Left ventricle myocardium inferior (tissue), 1 donor: ENCODE data around the gene CBY2. TPM values are rescaled to one million over a fixed set of nuclear protein-coding genes. Genes with fewer than 3 reads are reported as not detected.

Source experiments
- DNase-seq: peaks from one replicate; pipeline ENCODE4 v3.0.0-alpha.2; 2020
- H3K27ac ChIP-seq: fragments of 200-600 bp; replicated peaks from 2 replicates; pipeline ENCODE4 v1.8.0; 2021
- H3K27me3 ChIP-seq: fragments of 200-600 bp; 2 replicates; pipeline ENCODE4 v1.8.0; 2021; ENCODE audit warnings: low read depth
- H3K36me3 ChIP-seq: fragments of 200-600 bp; 2 replicates; pipeline ENCODE4 v1.8.0; 2021
- H3K4me1 ChIP-seq: fragments of 200-600 bp; 2 replicates; pipeline ENCODE4 v1.8.0; 2021
- H3K4me3 ChIP-seq: fragments of 200-600 bp; 2 replicates; pipeline ENCODE4 v1.8.0; 2021; ENCODE audit warnings: mild to moderate bottlenecking, moderate library complexity
- H3K9me3 ChIP-seq: fragments of 200-600 bp; replicated peaks from 2 replicates; pipeline ENCODE4 v1.8.0; 2021
- intact Hi-C: fragments of 100-400 bp; cut with micrococcal nuclease; formaldehyde crosslinking; loops from one replicate; pipeline ENCODE4 v1.11.0; 2022
- total RNA-seq: library from RNA; stranded (reverse); fragmentation: NEBNext Ultra II Directional; extraction: Animal tissue kit (Norgen Biotek cat#: 25700); gene quantifications from one replicate; pipeline ENCODE4 v1.2.1, GENCODE V29; 2021
- TF ChIP-seq, protein P1 (sequence below): fragments of 200-600 bp; IDR thresholded peaks from 2 replicates; pipeline ENCODE4 v1.8.0; 2021; ENCODE audit warnings: antibody characterized with exemption, mild to moderate bottlenecking, borderline replicate concordance
- donor health status: DM: no; HTN: yes; CAD: no; lungs with severe emphysema.

Gene CBY2
- total RNA-seq, 1 donor from 2014 or later: not detected

DNA sequence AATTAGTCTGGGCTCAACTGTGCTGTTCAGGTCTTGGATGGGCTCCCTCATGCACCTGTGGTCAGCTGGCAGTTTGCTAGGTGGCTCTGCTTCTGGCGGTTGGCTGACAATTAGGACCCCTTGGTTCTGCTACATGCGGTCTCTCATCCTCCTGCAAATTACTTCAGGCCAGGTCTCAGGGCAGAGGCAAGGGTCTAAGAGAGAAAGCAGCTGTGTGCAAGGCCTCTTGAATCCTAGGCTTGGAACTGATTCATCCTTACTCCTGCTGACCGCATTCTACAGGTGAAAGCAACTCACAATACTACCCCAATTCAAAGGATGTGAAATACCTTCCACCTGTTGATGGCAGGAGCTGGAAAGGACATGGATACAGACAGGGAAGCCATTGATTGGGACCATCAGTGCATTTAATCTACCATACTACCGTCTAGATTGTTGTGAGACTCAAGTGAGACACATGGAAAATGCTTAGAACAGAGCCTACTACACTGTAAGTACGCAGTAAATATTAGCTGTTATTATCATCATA lies 19.1 kb downstream of the CBY2 start:
- TF ChIP-seq, protein P1, sequence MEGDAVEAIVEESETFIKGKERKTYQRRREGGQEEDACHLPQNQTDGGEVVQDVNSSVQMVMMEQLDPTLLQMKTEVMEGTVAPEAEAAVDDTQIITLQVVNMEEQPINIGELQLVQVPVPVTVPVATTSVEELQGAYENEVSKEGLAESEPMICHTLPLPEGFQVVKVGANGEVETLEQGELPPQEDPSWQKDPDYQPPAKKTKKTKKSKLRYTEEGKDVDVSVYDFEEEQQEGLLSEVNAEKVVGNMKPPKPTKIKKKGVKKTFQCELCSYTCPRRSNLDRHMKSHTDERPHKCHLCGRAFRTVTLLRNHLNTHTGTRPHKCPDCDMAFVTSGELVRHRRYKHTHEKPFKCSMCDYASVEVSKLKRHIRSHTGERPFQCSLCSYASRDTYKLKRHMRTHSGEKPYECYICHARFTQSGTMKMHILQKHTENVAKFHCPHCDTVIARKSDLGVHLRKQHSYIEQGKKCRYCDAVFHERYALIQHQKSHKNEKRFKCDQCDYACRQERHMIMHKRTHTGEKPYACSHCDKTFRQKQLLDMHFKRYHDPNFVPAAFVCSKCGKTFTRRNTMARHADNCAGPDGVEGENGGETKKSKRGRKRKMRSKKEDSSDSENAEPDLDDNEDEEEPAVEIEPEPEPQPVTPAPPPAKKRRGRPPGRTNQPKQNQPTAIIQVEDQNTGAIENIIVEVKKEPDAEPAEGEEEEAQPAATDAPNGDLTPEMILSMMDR: no peak
- Histone ChIP-seq H3K27me3 (no peaks in the 10 kb centered on the region), H3K36me3 (no peaks in the 10 kb centered on the region), H3K27ac (no peak overlapping the region), H3K4me3 (no peak overlapping the region), H3K4me1 (no peaks in the 10 kb centered on the region), H3K9me3 (no peaks in the 10 kb centered on the region)
- intact Hi-C loops: no loop called here
- DNase-seq: no peak

DNA sequence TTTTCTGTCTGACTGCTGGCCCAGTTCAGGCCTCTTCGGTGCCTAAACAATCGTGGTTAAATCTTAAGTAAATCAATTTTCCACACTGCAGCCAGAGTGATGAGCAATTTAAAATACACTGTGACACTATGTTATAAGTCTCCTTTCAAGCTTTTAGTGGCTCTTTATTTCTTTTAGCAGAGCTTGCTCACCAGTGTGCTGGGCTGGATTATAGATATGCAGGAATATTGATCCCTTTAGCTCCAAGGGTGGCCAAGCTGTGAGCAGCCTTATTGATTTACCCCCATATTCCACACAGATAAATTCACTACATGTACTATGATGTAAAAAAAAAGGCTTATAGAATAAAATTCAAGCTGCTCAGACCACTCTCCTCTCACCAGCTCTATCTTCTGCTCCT lies 21.7 kb downstream of the CBY2 start:
- Histone ChIP-seq H3K27me3 (no peaks in the 10 kb centered on the region), H3K4me1 (no peaks in the 10 kb centered on the region), H3K27ac (no peak overlapping the region), H3K9me3 (no peaks in the 10 kb centered on the region), H3K4me3 (no peak overlapping the region), H3K36me3 (no peaks in the 10 kb centered on the region)
- intact Hi-C loops: no loop called here
- TF ChIP-seq, protein P1: no peak
- DNase-seq: no peak

DNA sequence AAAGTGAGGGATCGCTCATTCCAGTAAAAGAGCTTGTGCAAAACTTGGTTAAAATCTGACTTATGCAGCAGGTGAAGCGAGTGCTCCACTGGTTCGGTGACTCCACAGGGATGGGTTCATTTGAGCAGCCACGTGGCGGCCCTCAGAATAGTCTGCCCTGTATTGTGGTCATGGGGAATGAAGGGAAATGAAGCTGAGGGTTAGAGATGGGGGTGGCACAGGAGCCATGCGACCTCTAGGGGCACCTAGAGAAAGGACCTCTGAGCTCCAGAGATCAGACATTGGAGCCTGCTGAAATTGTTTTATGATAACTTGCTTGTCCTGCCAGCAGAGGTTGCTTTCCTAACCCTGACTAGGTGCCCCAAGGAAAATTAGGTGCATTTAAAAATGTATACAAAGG lies 26.6 kb downstream of the CBY2 start:
- no peaks in the 10 kb centered on the region for H3K9me3 ChIP-seq
- H3K4me3 ChIP-seq: no peak overlapping the region
- H3K36me3 ChIP-seq: no peaks in the 10 kb centered on the region
- H3K4me1 ChIP-seq: no peaks in the 10 kb centered on the region
- TF ChIP-seq, protein P1: peak; percentile 20
- peaks cover 16% of the 10 kb centered on the region for H3K27me3 ChIP-seq
- intact Hi-C loops: no loop called here
- no peak for DNase-seq
- no peak overlapping the region for H3K27ac ChIP-seq

DNA sequence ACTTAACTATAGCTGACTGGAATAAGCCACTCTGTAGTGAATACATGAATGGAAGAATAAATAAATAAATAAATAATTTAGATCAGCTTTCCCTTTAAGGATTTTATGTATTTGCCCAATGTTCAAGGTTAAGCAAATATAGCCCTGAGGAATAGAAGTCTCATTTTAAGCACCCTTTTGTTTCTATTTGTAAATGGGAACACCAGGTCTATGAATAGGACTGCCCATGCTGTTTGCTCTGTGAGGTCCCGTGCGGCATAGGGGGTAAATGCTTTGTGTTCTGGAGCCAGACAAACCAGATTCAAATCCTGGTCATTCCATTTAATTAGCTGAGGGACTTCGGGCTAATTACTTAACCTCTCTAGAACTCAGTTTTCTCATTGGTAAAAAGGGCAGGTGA lies 29.3 kb downstream of the CBY2 start:
- intact Hi-C loops: no loop called here
- H3K4me3 ChIP-seq: no peak overlapping the region
- no peaks in the 10 kb centered on the region for H3K9me3 ChIP-seq
- peaks cover 16% of the 10 kb centered on the region for H3K27me3 ChIP-seq
- H3K27ac ChIP-seq: no peak overlapping the region
- no peaks in the 10 kb centered on the region for H3K36me3 ChIP-seq
- TF ChIP-seq, protein P1: no peak
- DNase-seq: no peak
- no peaks in the 10 kb centered on the region for H3K4me1 ChIP-seq

DNA sequence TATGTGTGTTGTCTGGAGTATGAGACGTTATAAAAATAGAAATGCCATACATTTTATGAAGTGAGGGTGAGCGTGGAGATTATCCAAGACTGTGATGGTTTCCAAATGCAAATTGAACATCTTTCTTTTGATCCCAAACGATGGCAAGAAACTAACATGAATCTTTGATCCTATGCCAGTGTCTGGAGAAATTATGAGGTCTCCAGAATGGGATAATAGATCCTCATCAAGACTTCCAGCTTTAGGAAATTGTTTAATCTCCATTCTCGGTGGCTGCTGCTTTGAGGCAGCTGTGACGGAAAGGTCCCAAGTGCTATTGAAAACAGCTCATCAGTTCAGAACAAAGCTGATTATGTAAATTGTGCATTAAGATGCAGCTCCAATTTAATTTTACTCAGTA lies 30.8 kb downstream of the CBY2 start:
- no peaks in the 10 kb centered on the region for H3K4me1 ChIP-seq
- no peak for DNase-seq
- H3K27ac ChIP-seq: no peak overlapping the region
- H3K36me3 ChIP-seq: no peaks in the 10 kb centered on the region
- H3K9me3 ChIP-seq: no peaks in the 10 kb centered on the region
- H3K4me3 ChIP-seq: no peak overlapping the region
- intact Hi-C loops: no loop called here
- TF ChIP-seq, protein P1: no peak
- H3K27me3 ChIP-seq: peaks cover 16% of the 10 kb centered on the region
